Measurements from ENCODE around the gene HSPA9. TPM values are rescaled to one million over a fixed set of nuclear protein-coding genes. Genes with fewer than 3 reads are reported as not detected.

HSPA9 gene
- total RNA-seq, 1 experiment from 2014 or later = 414 TPM

DNA sequence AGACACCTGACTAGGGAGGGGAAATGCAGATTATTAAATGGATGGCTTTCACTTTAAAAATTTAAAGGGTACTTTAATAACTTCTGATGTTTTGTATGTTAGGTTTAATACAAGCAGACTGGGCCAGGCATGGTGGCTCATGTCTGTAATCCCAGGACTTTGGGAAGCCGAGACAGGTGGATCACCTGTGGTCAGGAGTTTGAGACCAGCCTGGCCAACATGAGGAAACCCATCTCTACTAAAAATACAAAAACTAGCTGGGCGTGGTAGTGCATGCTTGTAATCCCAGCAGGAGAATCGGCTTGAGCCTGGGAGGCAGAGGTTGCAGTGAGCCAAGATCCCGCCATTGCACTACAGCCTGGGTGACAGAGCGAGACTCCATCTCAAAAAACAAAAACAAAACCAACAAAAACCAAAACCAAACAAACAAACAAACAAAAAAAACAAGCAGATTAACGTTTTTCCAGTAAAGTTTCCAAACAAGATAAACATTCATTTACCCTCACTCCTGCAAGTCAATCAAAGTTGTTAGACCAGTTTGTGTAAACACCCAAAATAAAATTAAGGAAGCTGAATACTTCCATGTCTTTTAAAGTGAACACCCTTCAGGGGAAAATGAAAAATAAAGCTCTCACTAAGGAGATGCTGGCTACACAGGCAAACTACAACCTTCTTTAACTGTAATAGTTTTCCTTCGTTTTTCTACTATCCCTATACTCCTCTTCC, 46.3 kb downstream of the HSPA9 start (continued):
- TF ChIP-seq, protein P1, sequence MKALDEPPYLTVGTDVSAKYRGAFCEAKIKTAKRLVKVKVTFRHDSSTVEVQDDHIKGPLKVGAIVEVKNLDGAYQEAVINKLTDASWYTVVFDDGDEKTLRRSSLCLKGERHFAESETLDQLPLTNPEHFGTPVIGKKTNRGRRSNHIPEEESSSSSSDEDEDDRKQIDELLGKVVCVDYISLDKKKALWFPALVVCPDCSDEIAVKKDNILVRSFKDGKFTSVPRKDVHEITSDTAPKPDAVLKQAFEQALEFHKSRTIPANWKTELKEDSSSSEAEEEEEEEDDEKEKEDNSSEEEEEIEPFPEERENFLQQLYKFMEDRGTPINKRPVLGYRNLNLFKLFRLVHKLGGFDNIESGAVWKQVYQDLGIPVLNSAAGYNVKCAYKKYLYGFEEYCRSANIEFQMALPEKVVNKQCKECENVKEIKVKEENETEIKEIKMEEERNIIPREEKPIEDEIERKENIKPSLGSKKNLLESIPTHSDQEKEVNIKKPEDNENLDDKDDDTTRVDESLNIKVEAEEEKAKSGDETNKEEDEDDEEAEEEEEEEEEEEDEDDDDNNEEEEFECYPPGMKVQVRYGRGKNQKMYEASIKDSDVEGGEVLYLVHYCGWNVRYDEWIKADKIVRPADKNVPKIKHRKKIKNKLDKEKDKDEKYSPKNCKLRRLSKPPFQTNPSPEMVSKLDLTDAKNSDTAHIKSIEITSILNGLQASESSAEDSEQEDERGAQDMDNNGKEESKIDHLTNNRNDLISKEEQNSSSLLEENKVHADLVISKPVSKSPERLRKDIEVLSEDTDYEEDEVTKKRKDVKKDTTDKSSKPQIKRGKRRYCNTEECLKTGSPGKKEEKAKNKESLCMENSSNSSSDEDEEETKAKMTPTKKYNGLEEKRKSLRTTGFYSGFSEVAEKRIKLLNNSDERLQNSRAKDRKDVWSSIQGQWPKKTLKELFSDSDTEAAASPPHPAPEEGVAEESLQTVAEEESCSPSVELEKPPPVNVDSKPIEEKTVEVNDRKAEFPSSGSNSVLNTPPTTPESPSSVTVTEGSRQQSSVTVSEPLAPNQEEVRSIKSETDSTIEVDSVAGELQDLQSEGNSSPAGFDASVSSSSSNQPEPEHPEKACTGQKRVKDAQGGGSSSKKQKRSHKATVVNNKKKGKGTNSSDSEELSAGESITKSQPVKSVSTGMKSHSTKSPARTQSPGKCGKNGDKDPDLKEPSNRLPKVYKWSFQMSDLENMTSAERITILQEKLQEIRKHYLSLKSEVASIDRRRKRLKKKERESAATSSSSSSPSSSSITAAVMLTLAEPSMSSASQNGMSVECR (CRISPR knock-in tag; IDR thresholded peaks at IDR 0.05; ENCODE audit: borderline replicate concordance) = no peak
- TF ChIP-seq CREM (CRISPR knock-in tag; IDR thresholded peaks at IDR 0.05) (no peak), EMX1 (CRISPR knock-in tag; IDR thresholded peaks at IDR 0.05) (no peak), GRHL2 (CRISPR knock-in tag; IDR thresholded peaks at IDR 0.05; ENCODE audit: insufficient replicate concordance, severe bottlenecking) (no peak), ESRRA (CRISPR knock-in tag; IDR thresholded peaks at IDR 0.05; ENCODE audit: borderline replicate concordance) (no peak)
- TF ChIP-seq, protein P2, sequence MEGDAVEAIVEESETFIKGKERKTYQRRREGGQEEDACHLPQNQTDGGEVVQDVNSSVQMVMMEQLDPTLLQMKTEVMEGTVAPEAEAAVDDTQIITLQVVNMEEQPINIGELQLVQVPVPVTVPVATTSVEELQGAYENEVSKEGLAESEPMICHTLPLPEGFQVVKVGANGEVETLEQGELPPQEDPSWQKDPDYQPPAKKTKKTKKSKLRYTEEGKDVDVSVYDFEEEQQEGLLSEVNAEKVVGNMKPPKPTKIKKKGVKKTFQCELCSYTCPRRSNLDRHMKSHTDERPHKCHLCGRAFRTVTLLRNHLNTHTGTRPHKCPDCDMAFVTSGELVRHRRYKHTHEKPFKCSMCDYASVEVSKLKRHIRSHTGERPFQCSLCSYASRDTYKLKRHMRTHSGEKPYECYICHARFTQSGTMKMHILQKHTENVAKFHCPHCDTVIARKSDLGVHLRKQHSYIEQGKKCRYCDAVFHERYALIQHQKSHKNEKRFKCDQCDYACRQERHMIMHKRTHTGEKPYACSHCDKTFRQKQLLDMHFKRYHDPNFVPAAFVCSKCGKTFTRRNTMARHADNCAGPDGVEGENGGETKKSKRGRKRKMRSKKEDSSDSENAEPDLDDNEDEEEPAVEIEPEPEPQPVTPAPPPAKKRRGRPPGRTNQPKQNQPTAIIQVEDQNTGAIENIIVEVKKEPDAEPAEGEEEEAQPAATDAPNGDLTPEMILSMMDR (IDR thresholded peaks at IDR 0.05) = no peak
- TF ChIP-seq, protein P3, sequence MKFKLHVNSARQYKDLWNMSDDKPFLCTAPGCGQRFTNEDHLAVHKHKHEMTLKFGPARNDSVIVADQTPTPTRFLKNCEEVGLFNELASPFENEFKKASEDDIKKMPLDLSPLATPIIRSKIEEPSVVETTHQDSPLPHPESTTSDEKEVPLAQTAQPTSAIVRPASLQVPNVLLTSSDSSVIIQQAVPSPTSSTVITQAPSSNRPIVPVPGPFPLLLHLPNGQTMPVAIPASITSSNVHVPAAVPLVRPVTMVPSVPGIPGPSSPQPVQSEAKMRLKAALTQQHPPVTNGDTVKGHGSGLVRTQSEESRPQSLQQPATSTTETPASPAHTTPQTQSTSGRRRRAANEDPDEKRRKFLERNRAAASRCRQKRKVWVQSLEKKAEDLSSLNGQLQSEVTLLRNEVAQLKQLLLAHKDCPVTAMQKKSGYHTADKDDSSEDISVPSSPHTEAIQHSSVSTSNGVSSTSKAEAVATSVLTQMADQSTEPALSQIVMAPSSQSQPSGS (CRISPR knock-in tag; IDR thresholded peaks at IDR 0.05; ENCODE audit: borderline replicate concordance, low read depth) = no peak

DNA sequence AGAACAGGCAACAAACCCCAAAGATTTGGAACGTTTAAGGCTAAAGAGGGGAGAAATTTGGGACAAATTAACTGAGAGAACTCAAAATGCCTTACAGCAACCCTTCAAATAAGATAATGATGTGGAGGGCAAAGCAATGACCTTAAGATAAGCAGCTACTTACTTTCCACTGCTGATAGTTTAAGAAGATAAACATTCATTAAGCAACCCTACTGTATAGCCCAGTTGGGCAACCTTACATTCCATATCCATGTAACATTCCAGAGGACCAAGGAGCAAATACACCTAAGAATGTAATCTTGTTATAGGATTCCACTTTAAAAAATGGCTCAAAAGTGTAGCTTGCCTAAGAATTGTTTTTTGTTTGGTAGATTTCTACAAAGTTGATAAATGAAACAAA, 47.0 kb downstream of the HSPA9 start:
- DNase-seq (ENCODE audit: low spot score) = no peak
- H3K4me1 Mint-ChIP-seq = peaks cover 30% of the 10 kb centered on the region
- ChIA-PET CTCF (interaction anchor here (1.3 to 3.8 kb wide), 2 partner anchors 25 to 176 kb away, joined by 8 to 23 read pairs; partner anchors contain the start of gene KDM3B), POLR2A (no interaction called here)
- no peak for TF ChIP-seq TEAD1 (CRISPR knock-in tag; IDR thresholded peaks at IDR 0.05)
- no peak for TF ChIP-seq ELF4 (CRISPR knock-in tag; IDR thresholded peaks at IDR 0.05; ENCODE audit: low read depth)
- TF ChIP-seq, protein P4, sequence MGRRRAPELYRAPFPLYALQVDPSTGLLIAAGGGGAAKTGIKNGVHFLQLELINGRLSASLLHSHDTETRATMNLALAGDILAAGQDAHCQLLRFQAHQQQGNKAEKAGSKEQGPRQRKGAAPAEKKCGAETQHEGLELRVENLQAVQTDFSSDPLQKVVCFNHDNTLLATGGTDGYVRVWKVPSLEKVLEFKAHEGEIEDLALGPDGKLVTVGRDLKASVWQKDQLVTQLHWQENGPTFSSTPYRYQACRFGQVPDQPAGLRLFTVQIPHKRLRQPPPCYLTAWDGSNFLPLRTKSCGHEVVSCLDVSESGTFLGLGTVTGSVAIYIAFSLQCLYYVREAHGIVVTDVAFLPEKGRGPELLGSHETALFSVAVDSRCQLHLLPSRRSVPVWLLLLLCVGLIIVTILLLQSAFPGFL (CRISPR knock-in tag; IDR thresholded peaks at IDR 0.05; ENCODE audit: borderline replicate concordance) = no peak
- TF ChIP-seq ESRRA (CRISPR knock-in tag; IDR thresholded peaks at IDR 0.05; ENCODE audit: borderline replicate concordance) = no peak
- TF ChIP-seq CBFB (CRISPR knock-in tag; IDR thresholded peaks at IDR 0.05; ENCODE audit: low read depth) = no peak
- TF ChIP-seq, protein P5, sequence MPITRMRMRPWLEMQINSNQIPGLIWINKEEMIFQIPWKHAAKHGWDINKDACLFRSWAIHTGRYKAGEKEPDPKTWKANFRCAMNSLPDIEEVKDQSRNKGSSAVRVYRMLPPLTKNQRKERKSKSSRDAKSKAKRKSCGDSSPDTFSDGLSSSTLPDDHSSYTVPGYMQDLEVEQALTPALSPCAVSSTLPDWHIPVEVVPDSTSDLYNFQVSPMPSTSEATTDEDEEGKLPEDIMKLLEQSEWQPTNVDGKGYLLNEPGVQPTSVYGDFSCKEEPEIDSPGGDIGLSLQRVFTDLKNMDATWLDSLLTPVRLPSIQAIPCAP (CRISPR knock-in tag; IDR thresholded peaks at IDR 0.05) = no peak
- TF ChIP-seq, protein P6, sequence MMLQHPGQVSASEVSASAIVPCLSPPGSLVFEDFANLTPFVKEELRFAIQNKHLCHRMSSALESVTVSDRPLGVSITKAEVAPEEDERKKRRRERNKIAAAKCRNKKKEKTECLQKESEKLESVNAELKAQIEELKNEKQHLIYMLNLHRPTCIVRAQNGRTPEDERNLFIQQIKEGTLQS (CRISPR knock-in tag; conservative IDR thresholded peaks at IDR 0.05) = no peak
- no peak for TF ChIP-seq MXD4 (CRISPR knock-in tag; IDR thresholded peaks at IDR 0.05; ENCODE audit: borderline replicate concordance)
- H3K27me3 Mint-ChIP-seq (ENCODE audit: low read depth) = no peaks in the 10 kb centered on the region
- no peaks in the 10 kb centered on the region for H3K9me3 Mint-ChIP-seq
- no peak overlapping the region for H3K4me3 Mint-ChIP-seq
- H3K36me3 Mint-ChIP-seq = peaks cover 5% of the 10 kb centered on the region
- peak overlapping the region; percentile 43; the same call in 1 of the 2 replicates for H3K27ac Mint-ChIP-seq
- ATAC-seq = no peak

All from WTC11 (cell line).